MM.1S (cell line): ENCODE results near the gene SAMD13.

Source experiments
- CTCF ChIP-seq: fragments of 300-600 bp; sonication (generic); IDR thresholded peaks from 2 replicates; pipeline ENCODE4 v1.5.1; 2016; ENCODE audit warnings: antibody characterized with exemption, low read length, mixed read lengths
- EZH2 ChIP-seq: fragments of 300-600 bp; sonication (generic); optimal IDR thresholded peaks from 2 replicates; pipeline ENCODE3; 2017; ENCODE audit warnings: low read depth, mild to moderate bottlenecking, antibody characterized with exemption, low read length, mixed read lengths
- EZH2phosphoT487 ChIP-seq: fragments of 300-600 bp; sonication (generic); IDR thresholded peaks from 2 replicates; pipeline ENCODE4 v1.6.1; 2018; ENCODE audit warnings: antibody characterized with exemption, low read length

GRCh38 chr1:84356881-84357280 lies 55.4 kb downstream of the SAMD13 start:
- TF ChIP-seq CTCF (no peak), EZH2 (no peak), EZH2phosphoT487 (no peak)
